Epithelial cell of proximal tubule (primary cell): ENCODE measurements around the gene RASGRP3. TPM values are rescaled to one million over a fixed set of nuclear protein-coding genes. Genes with fewer than 3 reads are reported as not detected.

Experiments
- DNase-seq: peaks from one replicate; pipeline ENCODE4 v3.0.0-alpha.2; 2011; ENCODE audit warnings: low read depth
- H3K4me3 ChIP-seq: 2 replicates; pipeline ENCODE4 v1.5.1; 2011; ENCODE audit warnings: low read depth, mild to moderate bottlenecking, low read length
- total RNA-seq: library from RNA; depleted of rRNA; stranded (reverse); fragments of >200 nt; gene quantifications from 2 replicates; pipeline ENCODE4 v1.2.3, GENCODE V29; 2015
- TF ChIP-seq, protein P1 (sequence below): conservative IDR thresholded peaks from 2 replicates; pipeline ENCODE4 v1.5.1; 2012; ENCODE audit warnings: low read depth, mild to moderate bottlenecking, low read length

The RASGRP3 gene
- total RNA-seq, 1 donor from 2014 or later = 1.1 TPM

DNA sequence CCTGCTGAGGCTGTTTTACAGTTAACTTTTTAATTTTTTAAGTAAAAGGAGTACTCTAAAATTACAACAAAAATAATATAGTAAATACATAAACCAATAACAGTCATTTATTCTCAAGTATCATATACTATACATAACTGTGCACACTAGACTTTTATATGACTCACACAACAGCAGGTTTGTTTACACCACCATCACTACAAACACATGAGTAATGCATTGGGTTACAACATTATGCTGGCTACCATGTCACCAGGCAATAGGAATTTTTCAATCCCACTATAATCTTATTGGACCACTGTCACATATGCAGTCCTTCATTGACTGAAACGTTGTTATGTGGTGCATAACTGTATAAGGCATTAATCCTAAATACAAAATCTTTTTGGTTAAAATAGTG, 42.5 kb downstream of the RASGRP3 start:
- peak; percentile 6 for DNase-seq
- TF ChIP-seq, protein P1, sequence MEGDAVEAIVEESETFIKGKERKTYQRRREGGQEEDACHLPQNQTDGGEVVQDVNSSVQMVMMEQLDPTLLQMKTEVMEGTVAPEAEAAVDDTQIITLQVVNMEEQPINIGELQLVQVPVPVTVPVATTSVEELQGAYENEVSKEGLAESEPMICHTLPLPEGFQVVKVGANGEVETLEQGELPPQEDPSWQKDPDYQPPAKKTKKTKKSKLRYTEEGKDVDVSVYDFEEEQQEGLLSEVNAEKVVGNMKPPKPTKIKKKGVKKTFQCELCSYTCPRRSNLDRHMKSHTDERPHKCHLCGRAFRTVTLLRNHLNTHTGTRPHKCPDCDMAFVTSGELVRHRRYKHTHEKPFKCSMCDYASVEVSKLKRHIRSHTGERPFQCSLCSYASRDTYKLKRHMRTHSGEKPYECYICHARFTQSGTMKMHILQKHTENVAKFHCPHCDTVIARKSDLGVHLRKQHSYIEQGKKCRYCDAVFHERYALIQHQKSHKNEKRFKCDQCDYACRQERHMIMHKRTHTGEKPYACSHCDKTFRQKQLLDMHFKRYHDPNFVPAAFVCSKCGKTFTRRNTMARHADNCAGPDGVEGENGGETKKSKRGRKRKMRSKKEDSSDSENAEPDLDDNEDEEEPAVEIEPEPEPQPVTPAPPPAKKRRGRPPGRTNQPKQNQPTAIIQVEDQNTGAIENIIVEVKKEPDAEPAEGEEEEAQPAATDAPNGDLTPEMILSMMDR = no peak
- no peak overlapping the region for H3K4me3 ChIP-seq

DNA sequence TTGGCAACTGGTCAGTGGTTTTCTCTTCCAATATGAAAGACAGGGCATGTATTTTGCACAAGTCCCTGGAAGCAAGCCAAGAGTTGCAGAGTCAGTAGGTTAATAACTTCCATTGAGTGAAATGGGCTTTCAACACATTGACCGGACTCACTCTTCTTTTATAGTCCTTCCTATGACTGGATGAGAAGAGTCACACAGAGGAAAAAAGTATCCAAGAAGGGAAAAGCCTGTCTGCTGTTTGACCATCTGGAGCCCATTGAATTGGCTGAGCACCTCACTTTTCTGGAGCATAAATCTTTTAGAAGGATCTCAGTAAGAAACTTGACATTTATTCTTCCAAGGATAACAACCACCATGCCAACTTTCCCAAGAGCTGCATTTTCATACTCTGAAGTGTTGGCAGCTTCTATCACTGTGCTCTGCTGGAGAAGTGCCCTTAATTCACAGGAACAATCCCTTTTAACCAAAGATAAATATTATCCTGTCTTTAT, 45.4 kb downstream of the RASGRP3 start:
- TF ChIP-seq, protein P1 = no peak
- DNase-seq = no peak
- H3K4me3 ChIP-seq = no peak overlapping the region

DNA sequence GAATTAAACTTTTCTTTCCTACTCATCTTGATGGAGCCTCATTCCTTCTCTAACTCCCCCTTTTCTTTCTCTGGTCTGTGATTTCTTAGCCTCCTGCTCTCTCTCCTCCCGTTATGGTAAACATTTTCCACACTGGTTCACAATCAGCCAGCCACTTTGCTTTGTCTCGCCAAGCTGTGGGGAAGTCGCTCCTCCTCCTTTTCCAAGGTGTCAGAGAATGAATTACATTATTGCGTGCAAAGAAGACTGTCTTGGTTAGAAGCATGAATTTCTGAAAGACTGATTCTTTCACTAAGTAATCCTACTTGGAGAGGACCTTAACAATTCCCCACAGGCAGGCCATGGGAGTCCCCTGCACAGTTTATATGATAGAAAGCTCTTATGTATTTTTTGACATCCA, 46.1 kb downstream of the RASGRP3 start:
- TF ChIP-seq, protein P1 = no peak
- H3K4me3 ChIP-seq = no peak overlapping the region
- no peak for DNase-seq

DNA sequence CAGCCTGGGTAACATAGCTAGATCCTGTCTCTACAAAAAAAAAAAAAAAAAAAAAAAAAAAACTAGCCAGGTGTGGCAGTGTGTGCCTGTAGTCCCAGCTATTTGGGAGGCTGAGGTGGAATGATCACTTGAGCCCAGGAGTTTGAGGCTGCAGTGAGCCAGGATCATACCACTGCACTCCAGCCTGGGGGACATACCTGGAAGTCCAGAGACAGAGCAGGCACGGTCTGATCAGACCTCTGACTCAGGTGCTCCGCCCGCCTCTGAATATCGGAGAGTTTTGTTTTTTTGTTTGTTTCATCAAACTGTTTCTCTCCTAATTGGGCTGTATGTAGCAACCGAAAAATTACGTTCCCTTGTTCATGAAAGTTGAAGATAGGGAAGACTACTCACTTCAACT, 49.2 kb downstream of the RASGRP3 start:
- no peak for DNase-seq
- H3K4me3 ChIP-seq = no peak overlapping the region
- TF ChIP-seq, protein P1 = no peak

DNA sequence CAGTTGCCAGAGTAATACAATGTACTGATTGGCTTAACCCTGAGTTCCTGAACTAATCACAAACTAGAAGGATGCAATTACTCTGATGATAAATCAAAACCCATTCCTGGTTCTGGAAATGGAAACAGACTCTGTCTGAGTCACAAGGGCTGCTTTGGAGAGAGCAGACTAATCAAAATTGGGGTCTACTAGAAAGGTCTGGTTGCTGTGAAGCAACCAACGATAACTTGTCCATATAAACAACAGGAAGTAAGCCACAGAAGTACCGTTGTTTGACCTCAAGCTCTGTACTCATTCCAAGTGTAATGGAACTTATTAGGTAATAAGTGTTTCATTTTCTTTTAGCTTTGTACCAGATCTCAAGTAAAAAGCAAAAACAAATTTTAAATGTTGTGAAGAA, 49.7 kb downstream of the RASGRP3 start:
- no peak for DNase-seq
- H3K4me3 ChIP-seq = no peak overlapping the region
- TF ChIP-seq, protein P1 = no peak

DNA sequence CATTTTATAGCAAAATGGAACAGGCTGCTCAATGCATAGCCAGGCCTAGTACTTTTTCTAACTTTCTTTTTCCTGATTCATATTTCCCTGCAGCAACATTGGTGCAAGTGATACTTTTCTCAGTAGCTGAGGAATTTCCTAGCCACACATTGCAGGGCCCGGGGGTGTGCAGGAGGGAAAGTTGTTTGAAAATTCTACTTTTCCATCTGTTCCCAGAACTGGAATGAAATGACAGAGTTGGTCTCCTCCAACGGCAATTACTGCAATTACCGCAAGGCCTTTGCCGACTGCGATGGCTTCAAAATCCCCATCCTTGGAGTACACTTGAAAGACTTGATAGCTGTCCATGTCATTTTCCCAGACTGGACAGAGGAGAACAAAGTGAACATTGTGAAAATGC, 50.5 kb downstream of the RASGRP3 start:
- no peak overlapping the region for H3K4me3 ChIP-seq
- no peak for DNase-seq
- TF ChIP-seq, protein P1 = no peak

DNA sequence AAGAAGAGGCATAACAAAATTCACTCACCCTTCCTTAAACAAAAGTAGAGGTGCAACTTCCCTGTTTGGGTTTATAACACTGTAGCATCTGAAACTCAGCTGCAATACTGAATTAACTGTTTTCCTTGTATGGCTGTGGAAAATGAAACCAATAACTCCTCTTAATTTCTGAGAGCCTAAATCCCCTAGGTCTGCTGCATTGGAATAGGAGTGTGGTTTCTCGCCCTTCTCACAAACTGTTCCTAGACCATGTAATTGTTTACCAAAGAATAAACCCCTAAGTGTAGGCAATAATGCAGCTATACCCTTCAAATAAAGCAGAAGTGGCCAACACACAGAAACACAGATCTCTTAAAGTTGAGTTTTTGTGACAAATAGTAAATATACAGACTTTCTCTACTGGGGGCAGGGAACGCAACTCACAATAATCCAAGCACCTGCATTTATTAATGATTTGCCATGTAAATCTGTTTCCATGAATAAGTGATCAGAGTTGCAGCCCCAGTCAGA, 52.0 kb downstream of the RASGRP3 start:
- no peak for DNase-seq
- TF ChIP-seq, protein P1 = no peak

More for the DNA sequence above, 52.0 kb downstream of the RASGRP3 start:
- H3K4me3 ChIP-seq = no peak overlapping the region
